IMR-90 (cell line): ENCODE measurements around the gene DCAF12L1. TPM values are rescaled to one million over a fixed set of nuclear protein-coding genes. Genes with fewer than 3 reads are reported as not detected.

Experiments
- ATAC-seq: fragments of 200-7000 bp; cut with Tn5 transposase; 2 replicates; pipeline ENCODE4 v1.9.1; 2020; ENCODE audit warnings: low read depth, mild to moderate bottlenecking, moderate library complexity
- BruUV-seq: library from RNA; stranded (reverse); fragments of 400-500 nt; replicated peaks from 2 replicates; lab custom pipeline; 2021; lab: Mats Ljungman, UMichigan
- CTCF ChIA-PET: fragments of 300-600 bp; formaldehyde crosslinking; extraction: SDS; loops from one replicate; lab custom pipeline; 2021; ENCODE audit warnings: antibody characterized with exemption; lab: Yijun Ruan, JAX
- POLR2A ChIA-PET: fragments of 300-600 bp; sonication (Branson Sonifier 250); formaldehyde crosslinking; loops from one replicate; lab custom pipeline; 2022; ENCODE audit warnings: antibody characterized with exemption; ENCODE audit not compliant: unreplicated experiment; lab: Charles Lee
- DNase-seq: peaks from one replicate; pipeline ENCODE4 v3.0.0; 2013
- H2AFZ ChIP-seq: replicated peaks from 2 replicates; pipeline ENCODE3; 2013; ENCODE audit warnings: low read length, mild to moderate bottlenecking; ENCODE audit not compliant: poor library complexity
- H2AK5ac ChIP-seq: 2 replicates; pipeline ENCODE4 v1.6.1; 2013; ENCODE audit warnings: low read depth, low read length, inconsistent platforms
- H2AK9ac ChIP-seq: replicated peaks from 2 replicates; pipeline ENCODE3; 2013; ENCODE audit warnings: mild to moderate bottlenecking, low read depth, low read length, moderate library complexity; ENCODE audit not compliant: poor library complexity
- H2BK120ac ChIP-seq: 2 replicates; pipeline ENCODE4 v1.6.1; 2013; ENCODE audit warnings: low read depth, low read length, inconsistent platforms
- H2BK15ac ChIP-seq: 3 replicates; pipeline ENCODE4 v1.6.1; 2013; ENCODE audit warnings: low read depth, low read length, inconsistent platforms
- H2BK20ac ChIP-seq: 2 replicates; pipeline ENCODE4 v1.6.1; 2013; ENCODE audit warnings: low read depth, mild to moderate bottlenecking, inconsistent platforms, low read length, moderate library complexity
- H2BK5ac ChIP-seq: 2 replicates; pipeline ENCODE4 v1.6.1; 2013; ENCODE audit warnings: mild to moderate bottlenecking, low read depth, low read length, inconsistent platforms; ENCODE audit not compliant: poor library complexity, severe bottlenecking
- H3K14ac ChIP-seq: replicated peaks from 2 replicates; pipeline ENCODE4 v1.6.1; 2013; ENCODE audit warnings: low read depth, low read length, inconsistent platforms
- H3K18ac ChIP-seq: 2 replicates; pipeline ENCODE4 v1.6.1; 2013; ENCODE audit warnings: low read depth, low read length, control low read depth
- H3K23ac ChIP-seq: 2 replicates; pipeline ENCODE4 v1.6.1; 2013; ENCODE audit warnings: low read depth, low read length, inconsistent platforms
- H3K27ac ChIP-seq: 2 replicates; pipeline ENCODE4 v1.5.1; 2013; ENCODE audit warnings: mild to moderate bottlenecking, control low read depth, low read length; ENCODE audit not compliant: insufficient read depth
- H3K27me3 ChIP-seq: 2 replicates; pipeline ENCODE4 v1.6.1; 2013; ENCODE audit warnings: low read length; ENCODE audit not compliant: control insufficient read depth, insufficient read depth
- H3K36me3 ChIP-seq: 2 replicates; pipeline ENCODE4 v1.6.1; 2013; ENCODE audit warnings: low read length, mixed read lengths; ENCODE audit not compliant: control insufficient read depth, insufficient read depth
- H3K4ac ChIP-seq: 2 replicates; pipeline ENCODE4 v1.6.1; 2013; ENCODE audit warnings: low read depth, low read length, inconsistent platforms
- H3K4me1 ChIP-seq: 2 replicates; pipeline ENCODE4 v1.6.1; 2013; ENCODE audit warnings: low read length, mixed read lengths; ENCODE audit not compliant: control insufficient read depth, insufficient read depth
- H3K4me2 ChIP-seq: 2 replicates; pipeline ENCODE4 v1.6.1; 2013; ENCODE audit warnings: low read depth, mild to moderate bottlenecking, control low read depth, low read length, moderate library complexity
- H3K4me3 ChIP-seq: 2 replicates; pipeline ENCODE4 v1.5.1; 2013; ENCODE audit warnings: low read depth, mild to moderate bottlenecking, control low read depth, low read length, moderate library complexity; ENCODE audit not compliant: insufficient read depth
- H3K56ac ChIP-seq: 2 replicates; pipeline ENCODE4 v1.6.1; 2013; ENCODE audit warnings: low read length, inconsistent platforms; ENCODE audit not compliant: insufficient read depth; ENCODE audit errors: extremely low read depth
- H3K79me1 ChIP-seq, 2 experiments: 2 replicates each; pipeline ENCODE4 v1.6.1; 2013; ENCODE audit warnings: low read length in 2 of 2, inconsistent platforms in 1 of 2, low read depth in 1 of 2
- H3K9ac ChIP-seq: 2 replicates; pipeline ENCODE4 v1.6.1; 2013; ENCODE audit warnings: low read depth, low read length, control low read depth
- H3K9me1 ChIP-seq: 2 replicates; pipeline ENCODE4 v1.6.1; 2013; ENCODE audit warnings: low read length, inconsistent platforms; ENCODE audit not compliant: insufficient read depth
- H3K9me3 ChIP-seq: 2 replicates; pipeline ENCODE4 v1.6.1; 2013; ENCODE audit warnings: low read length; ENCODE audit not compliant: control insufficient read depth, insufficient read depth
- H4K20me1 ChIP-seq: 2 replicates; pipeline ENCODE4 v1.6.1; 2013; ENCODE audit warnings: low read length, inconsistent platforms; ENCODE audit not compliant: insufficient read depth
- H4K5ac ChIP-seq: 2 replicates; pipeline ENCODE4 v1.6.1; 2013; ENCODE audit warnings: mild to moderate bottlenecking, low read depth, low read length, control low read depth
- H4K8ac ChIP-seq, 2 experiments: 2 replicates each; pipeline ENCODE4 v1.6.1; 2013; ENCODE audit warnings: low read depth in 2 of 2, low read length in 2 of 2, control low read depth in 1 of 2, inconsistent platforms in 1 of 2
- H4K91ac ChIP-seq: 2 replicates; pipeline ENCODE4 v1.6.1; 2013; ENCODE audit warnings: low read depth, low read length, inconsistent platforms; ENCODE audit not compliant: insufficient read depth
- CEBPB ChIP-seq: IDR thresholded peaks from 2 replicates; pipeline ENCODE4 v1.6.1; 2012; ENCODE audit warnings: low read depth, low read length, improper control_type of control experiment
- SMC3 ChIP-seq: fragments of 150-350 bp; IDR thresholded peaks from 2 replicates; pipeline ENCODE4 v1.6.1; 2016; ENCODE audit warnings: low read depth, mild to moderate bottlenecking, antibody characterized with exemption, low read length, moderate library complexity
- WGBS, 2 experiments: methylation state at CpG; one replicate each; pipeline versions ENCODE4 v1.1.5 to v1.1.7; 2013; ENCODE audit warnings: missing lambda C conversion rate in 2 of 2; ENCODE audit not compliant: insufficient read length in 1 of 2; ENCODE audit errors: extremely low coverage in 2 of 2; 5-methylcytosine and 5-hydroxymethylcytosine counted together
- dilution Hi-C: fragments of 300-500 bp; cut with HindIII; formaldehyde crosslinking; loops from one replicate; pipeline ENCODE4 v1.14.3; 2018; ENCODE audit warnings: low sequenced_read_pairs; ENCODE audit not compliant: unreplicated experiment
- in situ Hi-C: fragments of 300-500 bp; cut with MboI; formaldehyde crosslinking; loops from 3 replicates; pipeline ENCODE4 v1.14.3; 2019; ENCODE audit warnings: low sequenced_read_pairs, inconsistent platforms, mixed read lengths
- intact Hi-C: fragments of 100-400 bp; cut with micrococcal nuclease; formaldehyde crosslinking; loops from 2 replicates; pipeline ENCODE4 v1.10.0; 2022
- polyA plus RNA-seq, 3 experiments: library from polyadenylated mRNA; depleted of rRNA; stranded (reverse); fragments of >200 nt; gene quantifications; 2 replicates each; pipeline ENCODE4 v1.2.3, GENCODE V29; 2012; ENCODE audit warnings: low replicate concordance in 1 of 3
- total RNA-seq: library from RNA; depleted of rRNA; stranded (reverse); fragments of >200 nt; gene quantifications from 2 replicates; pipeline ENCODE4 v1.2.3, GENCODE V29; 2012

The DCAF12L1 gene
- total and polyA plus RNA-seq, 2 of the 4 experiments (the other 2 are of a cell fraction) = not detected

DNA sequence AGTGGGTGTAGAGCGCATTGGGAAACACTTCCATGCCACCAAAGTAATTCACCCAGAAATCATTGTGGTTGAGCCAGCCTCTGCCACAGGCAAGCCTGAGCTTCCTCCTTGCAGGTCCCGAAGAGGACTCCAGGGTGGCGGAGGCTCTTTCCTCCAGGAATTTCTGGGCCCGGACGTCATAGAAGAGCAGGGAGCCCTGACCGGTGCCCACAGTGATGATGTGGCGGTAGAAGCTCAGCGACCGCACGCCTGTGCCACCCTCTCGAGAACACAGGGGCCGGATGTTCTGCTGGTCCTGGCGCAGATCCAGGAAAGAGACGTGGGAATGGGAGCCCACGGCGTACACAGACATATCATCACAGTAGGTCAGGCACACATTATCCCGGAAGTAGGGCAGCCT is 1.3 kb downstream of the DCAF12L1 start:
- BruUV-seq = no TSS peak
- CTCF ChIA-PET = no interaction called here
- H2AK5ac ChIP-seq = no peak overlapping the region
- H2BK15ac ChIP-seq = no peak overlapping the region
- no peak overlapping the region for H3K9ac ChIP-seq
- no peak overlapping the region for H3K23ac ChIP-seq
- no peak overlapping the region for H2BK20ac ChIP-seq
- no peak overlapping the region for H4K8ac ChIP-seq
- H4K20me1 ChIP-seq = no peaks in the 10 kb centered on the region
- no peaks in the 10 kb centered on the region for H3K36me3 ChIP-seq
- H3K9me3 ChIP-seq = no peaks in the 10 kb centered on the region; the same call in 1 of the 2 replicates
- ATAC-seq = no peak
- H3K27me3 ChIP-seq = no peaks in the 10 kb centered on the region
- no peak overlapping the region for H3K18ac ChIP-seq
- H3K4me3 ChIP-seq = no peak overlapping the region
- no peak overlapping the region for H4K5ac ChIP-seq
- H2AFZ ChIP-seq = no peak overlapping the region
- WGBS, 2 experiments = 100% methylated on average over 2 of the region's 17 CpGs; no CpG with 5 or more reads in 1 of the 2 experiments
- H3K9me1 ChIP-seq = no peaks in the 10 kb centered on the region
- H2BK5ac ChIP-seq = no peak overlapping the region
- dilution Hi-C loops = no loop called here
- no peak overlapping the region for H2AK9ac ChIP-seq
- no peak for DNase-seq
- no peaks in the 10 kb centered on the region for H3K79me1 ChIP-seq
- no peak overlapping the region for H2BK120ac ChIP-seq
- intact Hi-C loops = no loop called here
- H3K4me2 ChIP-seq = no peak overlapping the region
- in situ Hi-C loops = no loop called here
- H3K4me1 ChIP-seq = no peaks in the 10 kb centered on the region
- no peak overlapping the region for H3K4ac ChIP-seq
- H3K14ac ChIP-seq = no peak overlapping the region
- POLR2A ChIA-PET = no interaction called here
- no peak overlapping the region for H4K91ac ChIP-seq
- no peak for TF ChIP-seq CEBPB
- no peak for TF ChIP-seq SMC3
- H3K56ac ChIP-seq = no peak overlapping the region
- H3K27ac ChIP-seq = no peak overlapping the region
